Activated CD4-positive, alpha-beta T cell treated with anti-CD3 and anti-CD28 coated beads, Interleukin-2, amount 50 U/mL, for 24 hours (primary cell): ENCODE results near the gene DPH1.

Experiments used
- DNase-seq, 2 donors: peaks; one replicate each; pipeline ENCODE4 v3.0.0-alpha.2; 2020; ENCODE audit warnings: low read depth in 1 of 2, low spot score in 1 of 2

Gene DPH1

DNA sequence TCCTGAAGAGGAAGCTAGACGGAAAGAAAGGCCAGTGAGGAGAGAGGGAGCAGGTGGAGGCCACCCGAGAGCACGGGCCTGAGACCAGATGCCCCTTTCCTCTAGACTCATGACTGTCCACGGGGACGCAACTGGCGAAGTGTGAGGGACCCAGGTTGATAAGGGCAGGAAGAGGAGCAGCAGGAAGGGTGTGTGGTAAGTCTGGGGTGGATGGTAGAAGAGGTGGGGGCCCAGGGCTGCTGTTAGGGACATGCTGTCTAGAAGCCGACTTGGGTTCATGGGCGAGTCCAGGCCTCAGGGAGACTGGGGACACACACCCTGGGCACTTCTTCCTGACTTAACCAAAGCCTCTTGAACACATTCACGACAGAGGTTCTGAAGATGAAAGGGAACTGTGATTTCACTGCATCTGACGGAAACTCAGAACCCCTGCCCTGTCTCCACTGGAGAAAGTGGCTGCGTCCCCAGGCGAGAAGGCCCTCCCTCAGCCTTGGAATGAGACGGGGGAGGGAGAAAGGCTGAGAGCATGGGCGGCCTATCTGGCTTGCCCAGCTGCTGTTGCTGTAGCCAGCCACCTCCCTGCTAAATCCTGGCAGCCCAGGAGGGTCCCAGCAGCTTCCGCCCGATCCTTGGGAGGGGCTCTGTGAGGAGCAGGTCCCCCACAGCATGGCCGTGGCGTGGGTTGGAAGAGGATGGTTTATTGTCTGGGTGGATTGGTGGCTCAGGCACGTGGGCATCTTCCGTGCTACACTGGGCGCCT is 30.9 kb downstream of the DPH1 start:
- no peak for DNase-seq

DNA sequence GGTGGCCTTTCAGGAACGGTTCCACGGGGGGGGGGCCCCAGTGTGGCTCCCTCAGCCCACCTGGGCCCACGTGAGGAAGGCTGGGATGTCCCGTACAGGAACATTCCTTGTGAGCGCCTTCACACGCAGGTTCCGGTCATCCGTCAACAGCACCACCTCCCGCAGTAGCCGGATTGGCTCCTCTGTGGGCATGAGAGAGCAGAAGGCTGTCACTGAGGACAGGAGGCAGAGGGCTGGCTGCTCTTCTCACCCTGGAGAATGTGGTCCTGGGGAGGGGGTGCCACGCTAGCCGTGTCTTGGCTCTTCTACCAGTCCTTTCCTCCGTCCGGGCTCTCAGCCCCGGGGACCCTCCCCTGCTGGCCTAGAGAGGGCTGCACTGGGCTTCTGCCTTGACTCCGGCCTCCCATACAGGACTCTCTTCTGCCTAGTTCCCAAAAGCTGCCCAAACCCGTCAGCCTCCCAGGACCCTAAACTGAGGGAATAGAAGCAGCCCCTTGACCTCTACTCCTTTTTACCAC is 31.5 kb downstream of the DPH1 start:
- no peak for DNase-seq

DNA sequence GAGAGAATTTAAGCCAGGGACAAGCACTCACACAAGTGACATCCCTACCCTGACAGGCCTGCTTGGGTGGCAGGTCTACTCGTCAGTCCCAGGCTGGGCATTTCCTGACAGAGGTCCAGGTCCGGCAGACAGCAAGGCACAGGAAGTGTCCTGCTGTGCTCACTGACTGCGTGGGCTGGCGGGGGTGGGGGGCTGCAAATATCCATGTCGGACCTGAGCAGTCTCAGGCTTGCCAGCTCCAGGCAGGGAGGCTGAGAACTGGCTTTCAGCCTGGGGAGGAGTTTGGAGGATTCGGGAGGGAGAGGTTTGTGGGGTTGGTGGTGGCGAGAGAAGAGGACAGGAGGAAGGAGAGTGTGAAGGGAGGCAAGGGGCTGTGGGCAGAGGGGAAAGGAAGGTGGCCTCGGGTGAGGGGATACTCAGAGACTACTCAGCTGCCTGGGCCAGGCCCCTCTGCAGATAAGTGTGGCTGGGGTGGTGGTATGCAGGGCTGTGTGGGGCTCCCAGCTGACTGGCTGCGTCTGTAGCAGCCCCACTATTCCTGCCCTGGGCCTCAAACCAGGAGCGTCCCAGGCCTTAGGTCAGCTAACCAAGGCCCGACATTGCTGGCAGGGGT is 32.7 kb downstream of the DPH1 start:
- DNase-seq, result no peak

DNA sequence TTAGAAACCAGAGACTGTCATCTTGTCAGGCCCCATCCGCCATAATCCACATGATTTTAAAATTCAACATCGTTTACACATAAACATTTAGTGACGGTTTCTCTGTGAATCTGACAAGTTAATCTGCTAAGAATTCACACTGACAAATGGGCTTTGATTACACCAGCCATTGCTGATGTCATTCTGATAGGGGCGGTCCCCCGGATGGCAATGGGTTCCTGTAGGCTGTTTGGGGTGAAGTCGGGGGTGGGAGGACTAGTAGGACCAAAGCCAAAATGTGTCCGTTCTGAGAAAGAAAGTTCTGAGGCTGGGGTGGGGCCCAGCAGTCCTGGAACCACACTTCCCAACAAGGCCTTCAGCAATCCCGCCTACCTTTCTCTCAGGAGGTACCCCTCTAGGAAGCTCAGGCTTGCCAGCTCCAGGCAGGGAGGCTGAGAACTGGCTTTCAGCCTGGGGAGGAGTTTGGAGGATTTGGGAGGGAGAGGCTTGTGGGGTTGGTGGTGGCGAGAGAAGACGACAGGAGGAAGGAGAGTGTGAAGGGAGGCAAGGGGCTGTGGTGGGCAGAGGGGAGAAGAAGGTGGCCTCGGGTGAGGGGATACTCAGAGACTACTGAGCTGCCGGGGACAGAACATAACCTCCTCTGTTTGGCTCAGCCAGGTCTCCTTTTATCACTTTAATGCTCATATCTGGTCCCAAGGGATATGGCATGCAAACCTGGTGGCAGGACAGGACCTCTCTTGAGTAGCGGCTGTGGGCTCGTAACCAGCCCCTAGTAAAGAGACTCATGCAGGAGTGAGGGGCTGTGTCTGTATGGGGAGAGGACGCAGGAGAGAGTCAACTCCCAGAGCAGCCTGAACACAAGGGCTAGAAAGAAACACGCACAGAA is 33.6 kb downstream of the DPH1 start:
- DNase-seq, result no peak

DNA sequence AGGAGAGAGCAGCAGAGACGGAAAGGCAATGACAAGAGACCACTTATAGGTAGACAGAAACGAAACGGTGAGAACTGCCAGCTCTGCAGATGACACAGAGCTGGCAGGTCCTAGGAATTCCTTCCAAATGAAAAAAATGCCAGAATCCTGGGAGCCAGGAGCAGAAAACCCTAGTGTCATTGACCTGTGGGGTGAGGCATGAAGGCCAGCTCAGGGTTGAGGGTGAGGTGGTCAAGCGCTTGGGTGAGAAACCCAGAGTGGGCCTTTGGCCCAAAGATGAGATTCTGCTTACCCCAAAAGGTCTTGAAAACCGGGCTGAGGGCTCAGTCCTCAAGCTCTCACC is 34.2 kb downstream of the DPH1 start:
- DNase-seq, result no peak

DNA sequence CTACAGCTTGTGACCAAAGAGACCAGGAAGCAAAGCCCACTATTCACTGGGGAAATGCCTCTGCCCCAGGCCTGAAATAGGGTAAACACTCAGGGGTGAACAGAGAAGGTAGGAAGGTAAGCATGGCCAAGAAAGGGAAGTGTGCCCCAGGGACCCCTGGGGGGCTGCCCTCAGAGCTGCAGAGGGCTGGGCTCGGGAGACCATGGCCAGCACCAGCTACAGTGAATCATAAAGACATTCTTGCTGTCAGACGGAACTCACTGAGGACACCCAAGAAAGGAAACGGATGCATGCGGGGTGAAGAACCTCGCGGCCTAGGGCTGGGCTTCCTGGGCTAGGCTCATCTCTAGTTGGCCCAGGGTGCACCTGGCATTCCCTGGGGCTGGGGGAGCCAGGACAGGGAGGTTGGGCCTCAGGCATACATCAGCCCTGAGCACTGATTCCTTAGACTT is 34.6 kb downstream of the DPH1 start:
- no peak for DNase-seq

DNA sequence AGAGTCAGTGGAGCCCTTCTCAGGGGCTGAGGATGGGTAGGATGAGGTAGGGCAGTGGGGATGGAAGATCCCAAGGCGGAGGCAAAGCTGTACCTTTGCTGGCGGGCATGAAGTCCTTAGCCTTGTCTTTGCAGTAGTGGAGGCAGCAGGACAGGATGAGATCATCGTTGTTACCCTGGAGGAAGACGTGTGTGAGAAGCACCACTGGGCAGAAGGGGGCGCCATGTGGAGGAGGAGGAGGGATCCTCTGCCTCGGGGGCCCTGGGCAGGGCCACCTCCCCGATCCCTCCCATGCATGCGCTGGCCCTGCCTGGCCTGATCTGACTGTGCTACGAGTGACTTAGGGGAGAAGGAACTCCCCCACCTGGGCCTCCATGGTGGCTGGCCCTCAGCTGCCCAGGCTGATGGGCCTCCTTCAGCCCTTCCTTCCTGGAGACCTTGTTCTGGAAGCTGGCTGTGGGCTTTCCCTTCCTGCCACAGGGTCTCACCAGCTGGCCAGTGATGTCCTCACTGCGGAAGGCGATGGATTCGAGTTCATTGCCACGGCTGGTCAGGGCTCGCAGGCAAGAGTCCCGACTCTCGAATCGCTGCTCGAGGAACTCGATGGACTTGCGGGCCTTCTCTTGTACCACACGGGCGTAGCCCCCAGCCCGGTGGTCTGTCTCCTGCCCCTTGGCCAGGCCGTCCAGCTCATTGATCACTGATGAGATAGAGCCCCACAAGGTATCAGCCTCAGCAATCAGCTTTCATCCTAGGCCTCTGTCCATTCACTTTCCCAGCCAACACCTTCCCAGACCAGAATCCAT is 35.2 kb downstream of the DPH1 start:
- no peak for DNase-seq

DNA sequence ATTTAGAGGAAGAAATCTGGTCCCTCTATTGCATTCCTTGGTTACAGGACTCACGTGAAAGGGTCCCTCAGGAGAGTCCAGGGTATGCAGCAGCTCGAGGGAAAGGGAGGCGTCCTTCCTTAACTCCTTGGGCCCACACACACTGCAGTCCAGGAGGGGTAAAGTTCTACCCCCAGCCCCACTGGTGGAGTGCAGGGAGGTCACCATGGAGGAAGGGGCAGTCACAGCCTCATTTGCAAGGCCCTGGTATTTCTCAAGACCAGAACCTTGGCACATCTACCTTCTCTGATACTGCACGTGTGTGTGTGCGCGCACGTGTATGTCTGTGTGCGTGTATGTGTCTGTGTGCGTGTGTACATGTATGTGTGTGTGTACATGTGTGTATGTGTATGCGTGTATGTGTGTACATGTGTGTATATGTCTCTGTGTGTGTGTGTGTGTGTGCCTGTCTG is 36.0 kb downstream of the DPH1 start:
- no peak for DNase-seq

DNA sequence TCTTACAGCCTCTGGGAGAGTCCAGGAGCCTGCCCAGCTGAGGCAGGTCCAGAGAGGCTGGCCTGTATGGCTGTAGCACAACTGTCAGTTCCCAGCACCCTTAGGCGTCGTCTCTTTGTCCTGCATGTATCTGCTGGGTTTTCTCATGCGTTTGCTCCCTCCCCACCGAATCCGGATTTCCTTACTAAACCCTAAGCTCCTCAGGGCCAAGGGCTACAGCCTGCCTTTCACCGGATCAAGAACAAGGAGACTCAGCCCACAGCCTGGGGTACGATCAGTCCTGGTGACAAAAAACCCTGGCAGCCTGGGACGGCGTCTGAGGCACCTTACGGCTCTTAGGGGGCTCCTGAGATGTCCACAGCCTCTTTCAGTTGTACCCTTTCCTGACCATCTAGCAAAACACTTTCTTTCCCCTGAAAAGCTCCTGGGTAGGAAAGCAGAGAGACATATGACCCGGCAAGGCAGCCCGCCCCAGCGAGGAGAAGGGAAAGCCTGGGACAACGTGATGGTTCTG is 37.2 kb downstream of the DPH1 start:
- DNase-seq, result no peak

DNA sequence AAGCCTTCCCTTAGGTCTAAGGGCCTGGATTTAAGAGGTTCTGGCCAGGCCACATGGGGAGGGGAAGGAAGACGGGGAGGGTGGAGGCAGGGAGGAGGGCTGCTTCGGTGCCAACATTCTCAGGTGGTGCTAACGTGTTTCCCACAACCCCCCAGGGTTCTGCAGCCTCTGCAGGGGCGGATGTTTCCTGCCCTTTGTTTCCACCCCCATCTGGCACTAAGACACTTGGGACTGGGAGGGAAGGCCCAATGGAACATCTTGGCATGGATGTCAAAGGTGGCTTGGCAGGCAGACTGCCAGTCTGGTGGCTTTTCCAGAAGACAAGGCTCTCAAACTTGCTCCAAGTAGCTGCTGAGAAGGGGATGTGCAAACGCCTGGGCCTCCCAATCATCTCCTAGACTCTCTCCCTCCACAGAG is 37.7 kb downstream of the DPH1 start:
- DNase-seq, result no peak

DNA sequence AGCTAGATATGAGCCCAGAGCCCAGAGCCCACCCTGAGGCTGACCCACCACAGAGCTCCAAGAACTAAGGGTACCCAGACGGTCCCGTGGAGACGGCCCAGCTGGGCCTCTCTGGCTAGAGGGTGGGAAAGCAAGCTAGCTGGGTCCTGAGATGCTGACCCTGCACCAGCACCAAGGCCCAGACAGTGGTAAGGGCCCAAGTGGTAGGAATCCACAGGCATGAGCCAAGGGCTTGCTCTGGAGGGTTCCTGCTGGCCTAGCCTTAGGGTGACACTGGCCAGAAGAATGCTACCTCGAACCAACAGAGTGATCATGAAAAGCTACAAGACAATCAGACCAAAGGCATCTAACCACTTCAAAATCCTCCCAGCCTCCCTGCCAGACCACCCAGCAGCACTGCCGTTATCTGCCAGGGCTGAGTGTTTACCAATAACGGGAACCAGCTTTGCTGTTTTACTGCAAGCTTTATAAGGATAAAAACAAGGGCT is 38.1 kb downstream of the DPH1 start:
- DNase-seq, result no peak

DNA sequence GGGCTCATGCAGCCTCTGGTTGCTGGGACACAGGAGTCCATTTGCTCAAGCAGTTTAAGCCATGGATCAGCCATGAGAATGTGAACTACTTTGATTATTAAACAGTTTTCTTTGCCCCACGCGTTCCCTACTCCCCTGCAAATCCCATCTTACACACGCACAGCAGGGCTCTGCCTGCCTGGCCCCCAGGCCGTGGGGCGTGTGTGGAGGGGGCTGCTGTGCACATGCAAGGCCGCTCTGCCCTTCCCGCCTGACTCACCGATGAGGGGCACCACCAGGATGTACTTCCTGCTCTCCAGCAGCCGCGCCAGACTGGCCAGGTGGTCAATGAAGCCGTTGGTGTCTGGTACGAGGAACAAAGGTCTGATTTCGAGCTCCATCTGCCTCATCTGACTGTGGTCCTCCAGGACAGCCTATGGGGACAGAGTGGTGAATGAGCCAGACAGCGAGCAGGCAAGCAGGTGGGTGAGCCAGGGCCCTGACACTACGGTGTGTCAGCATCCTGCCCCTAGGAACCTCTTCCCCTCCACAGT is 38.6 kb downstream of the DPH1 start:
- no peak for DNase-seq

DNA sequence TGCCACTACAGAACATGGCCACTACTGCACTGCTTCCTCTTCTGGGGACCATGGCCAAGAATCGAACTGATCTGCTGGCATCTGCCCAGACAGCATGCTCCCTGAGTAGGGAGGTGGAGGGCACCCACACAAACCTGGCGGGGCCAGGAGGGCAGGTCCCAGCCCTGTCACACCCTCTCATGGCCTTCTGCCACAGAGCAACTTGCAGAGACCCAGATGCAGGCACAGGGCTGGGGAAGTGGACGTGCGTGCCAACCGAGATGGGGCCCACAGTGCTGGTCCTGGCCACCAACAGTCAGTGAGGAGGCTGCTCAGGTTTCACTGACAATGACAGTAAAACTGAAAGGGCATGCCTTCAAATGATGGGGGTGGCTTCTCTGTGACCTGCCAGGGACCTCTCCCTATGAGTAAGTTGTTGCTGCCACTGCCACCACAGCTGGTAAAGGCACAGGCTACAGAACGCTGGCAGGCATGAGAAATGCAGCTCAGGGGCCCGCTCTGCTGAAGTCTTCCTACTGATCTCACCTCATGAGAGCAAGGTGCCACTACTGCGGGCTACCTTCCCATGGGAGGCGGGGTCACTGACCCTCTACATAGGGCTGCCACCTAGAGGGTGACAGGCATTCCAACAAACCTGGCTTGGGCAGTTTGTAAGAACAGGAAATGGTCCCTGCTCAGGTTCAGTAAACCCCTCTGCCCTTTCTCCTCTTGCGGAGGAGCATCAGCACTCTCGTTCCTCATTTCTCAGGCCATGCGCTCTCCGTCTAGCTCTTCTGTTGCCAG is 40.5 kb downstream of the DPH1 start:
- peak in 1 of 2 donors; percentile 63 for DNase-seq

DNA sequence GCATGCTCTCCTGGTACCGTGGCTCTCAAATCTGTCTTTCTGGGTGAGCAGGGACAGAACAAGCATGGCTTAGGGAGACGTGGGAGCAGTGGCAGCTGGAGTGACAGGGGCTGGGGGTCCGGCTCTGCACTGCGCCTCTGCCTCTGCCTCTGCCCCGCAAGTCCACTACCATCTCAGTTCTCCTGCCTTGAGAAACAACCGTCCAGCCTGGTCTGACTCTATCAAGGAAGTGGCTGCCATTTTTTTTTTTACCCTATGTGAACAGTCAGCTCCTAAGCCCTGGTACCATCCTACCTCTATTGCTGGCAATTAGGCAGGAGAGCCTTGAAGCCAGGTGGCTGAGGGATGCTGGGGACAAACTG is 41.1 kb downstream of the DPH1 start:
- no peak for DNase-seq

DNA sequence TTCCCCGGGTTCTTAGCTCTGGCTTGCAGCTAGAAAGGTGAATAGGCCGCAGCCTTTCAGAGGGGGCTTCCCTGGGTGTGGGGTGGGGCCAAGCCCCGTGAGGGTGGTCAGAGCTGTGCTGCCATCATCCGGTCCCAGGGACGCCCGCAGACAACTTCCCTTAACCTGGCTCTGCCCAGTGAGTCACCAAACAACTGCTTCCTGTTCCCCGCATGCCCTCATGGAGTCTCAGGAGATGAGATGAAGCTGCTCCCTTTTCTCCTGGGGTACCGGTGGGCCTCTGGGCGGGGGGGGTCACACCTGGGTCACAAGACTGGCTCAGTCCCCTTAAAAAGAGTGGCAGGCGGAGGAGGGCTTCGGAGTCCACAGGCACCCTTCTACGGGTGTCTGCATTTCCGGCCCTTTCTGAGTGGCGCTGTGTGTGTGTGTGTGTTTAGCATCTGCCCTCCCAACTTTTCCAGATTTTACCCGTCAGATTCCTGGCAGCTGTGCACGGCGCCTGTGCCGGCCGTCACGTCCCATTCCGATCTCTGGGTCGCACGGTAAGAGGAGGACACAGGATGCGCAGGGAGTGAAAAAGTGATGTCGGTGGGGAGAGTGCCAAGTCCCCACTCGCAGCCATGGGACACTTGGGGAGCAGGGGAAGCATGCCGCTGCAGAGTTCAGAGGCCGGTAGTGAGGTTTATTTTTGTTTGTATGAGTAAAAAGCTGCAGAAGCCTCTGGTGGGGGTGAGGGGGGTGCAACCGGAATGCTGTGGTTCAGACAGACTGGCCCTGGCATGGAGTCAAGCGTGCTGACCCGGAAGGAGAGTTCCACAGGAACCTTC is 41.7 kb downstream of the DPH1 start:
- DNase-seq, result no peak

DNA sequence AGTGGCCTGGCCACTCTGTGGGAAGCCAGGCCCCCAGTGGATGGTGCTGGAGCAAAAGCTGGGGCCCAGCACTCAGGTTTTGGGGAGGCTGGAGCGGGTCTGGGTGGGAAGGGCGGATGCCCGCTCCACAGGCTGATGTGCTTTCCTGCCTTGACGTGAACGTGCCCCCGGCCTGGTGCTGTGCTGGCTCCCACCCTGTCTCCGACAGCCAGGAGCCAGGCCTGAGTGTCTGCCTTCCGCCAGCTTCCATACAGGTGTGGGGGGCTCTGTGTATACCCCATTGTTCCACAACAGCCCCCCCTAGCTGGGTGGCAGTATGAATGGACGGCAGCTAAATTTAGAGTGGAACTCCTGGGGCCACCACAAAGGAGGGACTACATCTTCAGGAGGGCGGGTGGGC is 45.0 kb downstream of the DPH1 start:
- DNase-seq, result no peak

DNA sequence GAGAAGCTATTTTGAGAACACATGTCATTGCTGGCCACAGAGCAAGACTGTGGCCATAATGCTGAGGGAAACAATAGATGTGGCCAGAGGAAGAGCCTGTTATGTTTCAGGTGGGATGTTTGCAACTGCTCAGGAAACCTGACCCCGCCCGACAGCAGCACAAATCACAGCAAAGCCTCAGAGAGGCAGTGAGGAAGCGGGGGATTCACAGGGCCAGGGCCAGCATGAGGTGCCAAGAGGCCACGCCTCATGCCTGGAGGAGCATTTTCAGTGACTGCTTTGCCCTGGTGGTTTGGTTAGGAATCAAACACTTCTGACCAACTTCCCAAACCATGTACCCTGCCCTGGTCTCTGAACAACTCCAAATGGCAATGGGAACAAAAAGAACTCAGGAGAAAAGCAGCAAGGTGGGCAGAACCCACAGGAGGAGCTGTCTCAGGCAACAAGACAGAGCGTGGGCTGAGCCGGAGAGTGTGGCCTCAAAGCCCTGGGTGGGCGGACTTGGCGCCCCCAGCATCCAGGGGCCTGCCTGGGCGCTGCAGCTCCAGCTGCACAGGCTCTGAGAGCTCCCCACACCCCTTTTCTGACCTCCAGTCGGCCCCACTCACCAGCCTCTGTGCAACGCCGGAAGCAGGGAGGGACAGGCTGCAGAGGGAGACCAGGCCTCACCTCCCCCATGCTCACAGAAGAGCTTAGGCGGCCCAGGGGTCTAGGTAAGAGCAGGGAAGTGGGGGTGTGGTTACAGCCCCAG is 45.6 kb downstream of the DPH1 start:
- DNase-seq, result no peak
